ENCODE measurements around the gene ALDOB.

GRCh38 chr9:101418518-101419430, 16.8 kb downstream of the ALDOB start:
- TF ChIP-seq POLR2A (IDR thresholded peaks at IDR 0.05): no peak
- no peak for TF ChIP-seq CTCF (IDR thresholded peaks at IDR 0.05)

Measured in uterus (tissue), 2 donors.